CD4-positive, alpha-beta T cell treated with Interleukin-2 at 100 ng/mL for 4 hours (primary cell): ENCODE measurements around the gene L3MBTL3.
"Not testable (repeated sequence)": the region's sequence is repeated elsewhere in the genome, so short reads cannot be mapped to it uniquely, and the experiment has no call there.

Experiments
- DNase-seq: peaks from one replicate; pipeline ENCODE4 v3.0.0-alpha.2; 2020; ENCODE audit warnings: low spot score

L3MBTL3 gene

DNA sequence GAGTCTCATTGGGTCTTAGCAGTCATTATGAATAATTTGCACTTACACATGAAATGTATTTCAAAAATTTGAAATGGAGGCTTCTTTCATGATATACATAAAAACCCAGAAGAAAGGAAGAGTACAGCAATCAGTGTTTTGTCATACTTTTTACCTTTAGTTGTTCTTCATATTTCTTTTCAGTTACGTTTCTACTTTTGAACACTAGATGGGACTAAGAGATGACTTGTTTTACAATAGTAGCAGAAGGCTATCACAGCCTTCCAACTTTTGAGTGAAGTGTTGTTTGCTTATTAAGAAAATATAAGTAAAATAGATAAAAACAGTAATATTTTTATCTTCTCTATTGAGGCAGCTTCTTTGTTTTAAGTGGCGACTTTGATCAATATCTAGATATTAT lies 58.1 kb downstream of the L3MBTL3 start:
- DNase-seq: peak; percentile 19

DNA sequence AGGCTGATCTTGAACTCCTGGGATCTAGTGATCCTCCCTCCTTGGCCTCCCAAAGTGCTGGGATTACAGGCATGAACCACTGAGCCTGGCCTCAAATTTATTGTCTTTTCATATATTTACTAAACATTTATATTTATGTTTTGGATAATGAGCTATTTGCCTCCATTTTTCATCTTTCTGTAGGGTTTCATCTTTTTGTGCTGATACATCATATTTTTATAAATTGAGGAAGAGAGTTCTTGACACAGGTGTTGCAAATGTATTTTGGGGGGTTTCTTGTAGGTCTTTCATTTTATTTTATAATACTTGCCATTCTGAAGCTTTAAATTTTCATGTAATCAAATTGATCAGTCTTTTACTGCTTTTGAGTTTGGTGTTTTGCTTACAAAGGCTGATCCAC lies 72.4 kb downstream of the L3MBTL3 start:
- no peak for DNase-seq

DNA sequence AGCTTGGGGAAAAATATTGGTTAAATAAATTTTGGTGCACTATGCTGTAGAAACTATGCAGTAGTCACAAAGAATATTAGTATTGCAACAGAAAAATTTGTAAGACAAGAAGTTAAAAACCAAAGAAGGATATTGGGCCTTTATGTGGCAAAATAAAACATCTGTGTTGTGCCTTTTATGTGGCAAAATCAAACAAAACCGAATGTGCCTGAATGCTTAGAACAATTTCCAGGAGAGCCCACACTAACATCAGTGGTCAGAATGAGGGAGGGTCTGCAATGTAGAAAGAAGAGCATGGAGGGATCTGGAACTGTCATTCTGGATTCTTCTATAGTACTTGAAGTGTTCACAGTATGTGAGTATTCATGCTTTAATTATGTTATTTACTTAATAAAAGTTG lies 75.2 kb downstream of the L3MBTL3 start:
- DNase-seq: no peak

DNA sequence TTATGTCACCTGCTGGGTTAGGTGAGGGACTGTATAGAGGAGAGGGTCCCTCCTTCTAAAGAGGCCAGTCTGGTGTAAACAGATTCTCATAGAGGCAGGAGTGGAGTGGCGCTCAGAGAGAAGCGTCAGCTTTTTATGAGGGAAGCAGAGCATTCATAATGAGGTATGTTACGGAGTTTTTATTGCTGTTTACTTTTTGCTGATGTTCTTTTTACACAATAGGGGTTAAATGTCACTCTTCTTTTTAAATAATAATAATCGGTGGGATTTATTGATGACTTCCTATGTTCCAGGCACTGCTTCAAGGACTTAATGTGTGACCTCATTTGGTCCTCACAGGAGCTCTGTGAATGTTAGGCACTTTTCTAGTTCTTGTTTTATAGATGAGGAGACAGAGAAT lies 79.9 kb downstream of the L3MBTL3 start:
- DNase-seq: no peak

DNA sequence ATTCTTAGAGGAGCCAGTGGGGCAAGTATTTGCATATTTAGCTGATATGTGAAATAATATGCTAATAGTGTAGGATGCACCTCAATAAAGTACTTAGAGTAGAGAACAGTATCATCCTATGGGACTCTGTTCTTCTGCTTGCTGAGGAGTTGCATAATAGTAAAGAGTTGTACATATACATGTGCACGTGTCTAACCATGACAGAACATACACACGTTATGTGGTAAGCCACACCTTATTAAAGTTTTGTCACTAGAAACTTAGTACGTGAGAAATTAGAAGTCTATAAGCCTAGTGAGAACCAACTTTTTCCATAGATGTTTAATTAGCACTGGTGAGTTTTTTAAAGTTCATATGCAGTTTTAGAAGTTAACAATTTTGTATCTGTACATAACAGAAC lies 80.7 kb downstream of the L3MBTL3 start:
- DNase-seq: no peak

DNA sequence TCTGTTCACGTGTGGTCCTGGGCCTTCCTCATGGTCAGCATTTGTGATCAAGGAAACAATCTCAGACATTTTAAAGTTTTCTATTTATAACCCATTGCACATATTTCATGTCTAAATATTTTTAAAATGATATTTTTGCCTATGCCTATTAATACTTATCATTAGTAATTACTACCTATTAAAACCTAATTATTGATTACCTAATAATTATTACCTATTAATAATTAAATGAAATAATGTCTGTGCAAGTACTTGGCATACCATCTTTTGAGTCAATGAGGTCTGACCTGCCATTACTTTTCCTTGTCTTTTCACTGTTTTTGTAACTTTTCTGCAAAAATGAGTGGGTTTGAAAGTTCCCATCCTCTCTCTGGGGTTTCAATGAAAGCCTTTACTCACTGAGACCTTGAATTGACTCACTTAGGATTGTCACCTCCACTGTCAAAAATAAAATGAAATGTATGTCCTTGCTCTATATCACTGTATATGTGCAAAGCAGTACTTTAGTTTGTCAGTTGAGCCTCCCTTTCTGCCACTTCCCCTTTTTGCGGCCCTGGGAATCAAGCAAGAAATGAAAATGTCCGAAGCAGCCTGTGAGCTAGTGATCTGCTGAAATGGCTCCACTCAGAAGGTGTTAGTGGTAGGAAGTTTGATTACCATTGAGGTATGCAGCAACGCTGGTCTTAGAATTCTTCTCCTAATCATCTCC lies 87.8 kb downstream of the L3MBTL3 start:
- no peak for DNase-seq

DNA sequence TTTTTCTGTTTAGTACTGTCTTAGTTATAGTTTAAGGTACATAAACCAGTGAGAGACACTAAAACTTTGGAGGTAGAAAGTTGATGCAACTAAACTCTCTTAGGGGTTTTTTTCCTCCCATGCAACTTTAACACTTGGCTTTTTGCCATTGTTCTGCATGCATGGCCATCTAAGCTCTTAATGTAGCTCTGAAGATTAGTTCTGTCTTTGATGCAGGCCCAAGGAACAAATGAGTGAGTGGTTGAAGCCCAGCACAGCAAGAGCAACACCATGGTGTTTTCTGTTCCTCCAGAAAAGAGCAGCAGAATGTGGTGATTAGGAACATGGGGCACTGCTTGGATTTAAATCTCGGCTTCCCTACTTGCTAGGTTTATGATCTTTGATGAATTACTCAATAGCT lies 89.3 kb downstream of the L3MBTL3 start:
- no peak for DNase-seq

DNA sequence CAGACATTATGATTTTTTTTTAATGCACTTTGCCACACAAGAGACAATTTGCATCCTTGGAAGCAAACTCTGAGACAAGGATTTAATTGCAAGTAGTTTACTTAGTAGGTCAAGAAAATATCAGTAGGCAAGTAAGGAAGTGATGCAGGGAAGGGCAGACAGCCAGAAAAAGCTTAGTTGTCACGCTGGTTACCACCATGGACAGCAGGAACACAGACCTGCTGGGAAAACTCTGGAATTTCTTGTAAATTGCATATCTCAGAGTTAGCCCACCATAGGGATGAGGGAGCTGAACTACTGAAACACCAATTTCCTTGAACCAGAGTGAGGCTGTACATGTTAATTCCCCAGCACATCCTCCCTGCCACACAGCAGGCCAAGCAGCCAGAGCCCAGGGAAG lies 92.7 kb downstream of the L3MBTL3 start:
- no peak for DNase-seq

DNA sequence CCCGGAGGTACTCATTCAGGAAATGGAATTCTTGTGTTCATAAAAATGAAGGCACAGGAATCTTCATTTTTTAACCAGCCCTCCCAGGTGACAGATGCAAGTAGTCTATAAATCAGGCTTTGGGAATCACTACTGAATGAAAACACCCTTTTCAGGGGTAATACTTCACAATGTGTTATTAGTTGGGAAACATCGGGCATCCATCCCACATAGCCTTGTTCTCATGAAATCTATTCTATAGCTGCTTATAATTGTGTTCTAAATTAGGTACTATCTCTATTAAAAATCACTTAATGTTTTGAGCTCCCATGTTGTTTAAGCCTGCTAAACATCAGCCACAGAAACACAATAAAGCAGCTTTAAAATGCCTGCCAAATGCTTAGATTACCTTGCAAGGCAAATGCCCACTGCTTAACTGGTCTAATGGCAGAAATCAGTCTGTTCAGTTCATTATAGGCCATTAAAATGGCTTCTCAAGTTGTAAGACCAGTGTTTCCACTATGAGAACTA lies 94.9 kb downstream of the L3MBTL3 start:
- DNase-seq: no peak

DNA sequence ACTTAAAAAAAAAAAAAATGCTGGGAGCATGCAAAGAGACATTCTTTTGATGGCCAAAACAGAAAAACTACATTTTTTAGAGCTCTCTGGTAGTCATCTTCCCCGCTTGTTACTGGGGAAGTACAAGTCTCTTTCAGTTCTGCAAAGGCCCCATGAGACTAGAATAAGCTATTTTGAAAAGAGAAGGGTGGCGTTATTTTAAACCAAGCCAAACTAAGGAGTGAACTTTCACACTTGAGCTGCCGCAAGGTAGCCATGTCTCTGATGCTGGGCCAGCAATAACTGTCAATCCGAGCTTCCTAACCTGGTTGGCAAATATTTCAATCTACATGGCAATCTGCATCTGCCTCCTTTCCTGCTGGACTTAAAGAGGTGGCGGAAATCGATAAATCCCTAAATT lies 96.7 kb downstream of the L3MBTL3 start:
- no peak for DNase-seq

DNA sequence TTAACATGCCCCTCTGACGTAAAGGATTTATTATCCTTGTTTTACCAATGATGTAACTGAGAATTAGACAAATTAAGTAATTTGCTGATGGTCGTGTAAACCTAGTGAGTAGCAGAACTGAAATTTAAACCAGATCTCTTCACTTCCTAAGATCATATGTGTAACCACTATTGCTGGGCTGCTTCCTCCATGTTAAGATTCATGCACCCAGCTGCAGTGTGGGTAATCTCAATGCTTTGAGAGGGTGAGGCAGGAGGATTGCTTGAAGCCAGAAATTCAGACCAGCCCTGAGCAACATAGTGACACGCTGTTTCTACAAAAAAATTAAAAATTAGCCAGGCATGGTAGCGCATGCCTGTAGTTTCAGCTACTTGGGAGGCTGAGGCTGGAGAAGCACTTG lies 97.9 kb downstream of the L3MBTL3 start:
- DNase-seq: no peak

DNA sequence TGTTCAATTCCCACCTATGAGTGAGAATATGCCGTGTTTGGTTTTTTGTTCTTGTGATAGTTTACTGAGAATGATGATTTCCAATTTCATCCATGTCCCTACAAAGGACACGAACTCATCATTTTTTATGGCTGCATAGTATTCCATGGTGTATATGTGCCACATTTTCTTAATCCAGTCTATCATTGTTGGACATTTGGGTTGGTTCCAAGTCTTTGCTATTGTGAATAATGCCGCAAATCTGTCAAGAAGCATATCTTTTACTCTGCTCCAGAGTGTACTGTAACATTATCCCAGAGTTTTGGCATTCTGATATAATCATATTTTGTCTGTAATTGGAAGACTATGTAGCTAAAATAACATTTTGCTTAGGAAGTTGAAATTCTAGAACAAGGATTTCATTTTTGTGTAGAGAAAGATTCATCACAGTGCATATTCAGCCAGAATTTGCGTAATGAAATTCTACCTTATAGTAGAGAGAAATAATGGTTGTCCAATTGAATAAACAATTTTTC lies 98.9 kb downstream of the L3MBTL3 start:
- not testable (repeated sequence) for DNase-seq

DNA sequence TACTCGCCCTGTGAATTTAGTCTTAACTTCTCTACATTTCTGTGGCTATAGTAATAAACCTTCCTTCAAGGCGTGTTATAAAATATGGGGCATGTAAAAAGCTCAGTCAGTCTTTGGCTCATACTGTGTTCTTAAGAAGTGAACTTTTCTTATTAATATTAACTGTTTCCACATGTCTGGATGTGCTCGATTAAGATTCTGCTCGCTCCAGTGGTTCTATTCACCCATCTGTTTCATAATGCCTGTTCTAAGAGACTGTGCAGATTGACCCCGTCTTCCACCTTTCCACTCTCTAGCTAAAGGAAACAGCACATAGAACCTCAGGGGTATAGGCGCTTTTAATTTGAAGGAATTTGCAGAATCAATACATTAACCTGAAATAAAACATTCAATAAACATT lies 99.9 kb downstream of the L3MBTL3 start:
- no peak for DNase-seq

DNA sequence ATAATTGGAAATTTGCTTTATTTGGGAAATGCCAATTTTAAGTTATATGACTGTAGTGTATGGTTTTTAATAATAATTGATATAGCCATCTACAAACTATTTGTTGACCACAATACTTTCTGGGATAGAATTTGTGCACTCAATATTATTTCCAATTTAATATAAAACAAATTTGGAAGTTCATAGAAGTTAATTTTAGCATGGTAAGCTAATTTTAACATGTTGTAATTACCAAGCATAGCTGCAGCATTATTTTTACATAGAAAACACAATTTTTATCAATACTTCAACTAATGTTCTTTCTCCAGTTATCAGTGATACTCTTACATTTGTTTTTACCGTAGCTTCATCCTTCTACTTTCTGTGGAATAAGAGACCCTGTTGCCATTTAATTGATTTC lies 100.8 kb downstream of the L3MBTL3 start:
- no peak for DNase-seq

DNA sequence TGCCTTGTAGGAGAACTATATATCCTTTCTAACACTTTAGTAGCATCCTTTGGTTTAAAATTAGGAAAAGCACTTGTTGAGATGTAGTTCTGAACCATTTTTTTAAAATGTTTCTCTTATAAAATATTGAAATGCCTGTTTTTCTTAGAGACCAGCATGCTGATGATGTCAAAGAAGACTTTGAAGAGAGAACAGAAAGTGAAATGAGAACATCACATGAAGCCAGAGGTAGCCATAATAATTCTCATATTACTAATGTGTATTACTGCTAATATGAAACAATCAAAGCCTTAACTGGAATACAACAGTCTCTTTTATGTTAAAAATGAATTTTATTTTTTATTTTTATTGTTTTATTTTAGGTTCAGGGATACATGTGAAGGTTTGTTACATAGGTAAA lies 102.3 kb downstream of the L3MBTL3 start:
- DNase-seq: no peak

DNA sequence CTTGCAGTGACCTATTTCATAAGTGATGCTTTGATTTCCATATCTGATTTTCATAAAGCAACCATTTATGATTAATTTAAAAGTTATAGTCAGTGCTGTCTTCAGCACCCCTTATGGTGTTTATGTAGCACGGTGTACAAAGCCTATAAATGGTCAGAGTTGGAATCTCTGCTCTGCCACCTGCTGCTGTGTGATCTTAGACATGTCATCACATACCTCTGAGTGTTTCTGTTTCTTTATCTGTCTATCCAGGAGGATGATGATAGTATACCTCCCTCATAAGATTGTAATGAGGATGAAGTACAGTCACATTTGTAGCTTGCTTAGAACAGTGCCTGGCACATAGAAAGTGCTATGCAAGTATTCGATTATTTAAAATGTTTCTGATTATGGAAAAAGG lies 103.9 kb downstream of the L3MBTL3 start:
- no peak for DNase-seq

DNA sequence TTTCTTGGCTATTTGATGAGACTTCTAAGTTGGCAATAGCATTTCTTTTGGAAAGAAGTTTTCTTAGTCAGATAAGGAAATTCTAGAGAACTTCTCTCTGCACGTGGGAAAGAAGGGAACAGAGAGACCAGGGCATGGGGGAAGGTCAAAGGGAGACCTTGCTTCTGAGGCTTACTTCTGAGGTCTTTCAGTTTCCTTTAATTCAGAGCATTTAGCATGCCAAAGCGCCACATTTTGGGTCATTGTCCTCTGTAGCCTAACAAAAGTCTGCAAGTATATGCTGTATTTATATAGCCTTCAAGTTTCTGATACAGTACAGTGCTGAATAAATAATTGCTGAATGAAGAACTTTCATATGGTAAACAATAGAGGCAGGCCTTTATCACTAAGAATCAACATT lies 108.8 kb downstream of the L3MBTL3 start:
- no peak for DNase-seq

DNA sequence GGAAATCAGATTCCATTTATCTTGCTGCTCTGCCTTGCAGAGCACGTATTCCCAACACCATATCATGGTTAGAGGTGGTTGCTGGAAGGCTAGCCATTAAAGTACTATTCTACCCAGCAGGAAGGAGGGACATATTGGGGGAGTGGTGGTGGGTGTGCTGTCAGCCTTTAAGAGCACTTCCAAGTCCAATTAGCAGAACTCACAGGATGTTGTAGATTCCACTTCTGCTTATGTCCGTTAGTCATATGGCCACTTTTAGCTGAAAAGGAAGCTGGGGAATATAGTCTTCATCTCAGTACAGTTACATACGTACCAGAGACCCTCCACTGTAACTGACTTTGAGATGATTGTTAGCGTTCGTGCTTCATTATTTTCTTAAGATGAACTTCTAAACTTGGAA lies 109.9 kb downstream of the L3MBTL3 start:
- no peak for DNase-seq

DNA sequence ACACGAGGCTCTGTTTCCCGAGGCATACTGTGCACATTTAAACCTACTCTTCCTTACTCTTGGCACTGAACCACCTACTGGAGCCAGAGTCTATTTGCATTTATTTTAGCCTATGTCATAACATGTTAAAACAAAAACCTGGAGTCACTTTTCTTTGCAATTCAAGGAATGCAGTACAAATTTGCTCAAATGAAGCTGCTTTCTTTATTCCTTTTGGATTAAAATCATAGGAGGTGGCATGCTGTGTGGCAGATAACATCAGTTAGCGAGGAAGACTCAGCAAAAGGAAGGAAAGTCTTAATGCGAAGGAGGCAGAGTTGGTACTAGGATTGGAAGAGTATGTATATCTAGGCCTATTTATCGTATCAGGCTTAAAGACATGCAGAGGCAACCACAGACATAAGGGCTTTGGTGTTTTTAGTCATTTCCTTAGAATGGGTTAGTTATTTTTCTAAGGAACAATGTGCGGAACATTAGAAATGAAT lies 111.4 kb downstream of the L3MBTL3 start:
- DNase-seq: no peak

DNA sequence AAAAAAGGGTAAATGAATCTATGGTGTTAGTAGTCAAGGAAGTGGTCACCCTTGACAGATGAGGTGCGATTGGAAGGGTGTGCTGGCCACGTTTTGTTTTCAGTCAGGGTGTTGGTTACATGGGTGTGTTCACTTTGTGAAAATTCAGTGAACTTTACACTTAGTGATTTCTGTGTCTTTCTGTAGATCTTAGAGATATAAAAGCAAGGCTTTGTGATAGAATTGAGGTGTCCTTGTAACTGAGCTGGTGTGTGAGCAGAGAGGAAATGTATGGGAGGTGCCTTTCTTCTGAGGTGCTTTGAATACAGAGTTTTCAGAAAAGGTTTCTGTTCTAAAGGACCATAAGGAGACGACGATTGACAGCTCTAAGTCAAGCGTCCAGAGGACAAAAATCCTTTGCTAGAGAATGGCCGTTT lies 113.9 kb downstream of the L3MBTL3 start:
- peak; percentile 86 for DNase-seq

DNA sequence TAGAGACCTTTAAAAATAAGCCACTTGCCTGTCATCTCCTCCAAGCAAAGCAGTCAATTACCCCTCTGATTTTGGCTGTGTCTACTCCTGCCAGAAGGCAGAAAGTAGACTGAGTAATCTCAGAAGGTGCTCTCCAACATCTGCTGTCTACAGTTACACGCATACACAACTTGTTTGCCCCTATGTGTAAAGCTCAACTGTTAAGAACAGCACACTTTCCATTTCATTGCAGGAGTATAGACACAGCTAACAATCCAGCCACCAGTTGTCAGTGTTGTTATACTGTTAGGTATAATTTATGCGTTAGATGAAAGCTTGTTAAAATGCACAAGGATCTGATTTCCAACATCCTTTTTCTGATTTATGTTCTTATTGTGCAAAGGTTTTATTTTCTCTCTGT lies 116.2 kb downstream of the L3MBTL3 start:
- peak; percentile 33 for DNase-seq

DNA sequence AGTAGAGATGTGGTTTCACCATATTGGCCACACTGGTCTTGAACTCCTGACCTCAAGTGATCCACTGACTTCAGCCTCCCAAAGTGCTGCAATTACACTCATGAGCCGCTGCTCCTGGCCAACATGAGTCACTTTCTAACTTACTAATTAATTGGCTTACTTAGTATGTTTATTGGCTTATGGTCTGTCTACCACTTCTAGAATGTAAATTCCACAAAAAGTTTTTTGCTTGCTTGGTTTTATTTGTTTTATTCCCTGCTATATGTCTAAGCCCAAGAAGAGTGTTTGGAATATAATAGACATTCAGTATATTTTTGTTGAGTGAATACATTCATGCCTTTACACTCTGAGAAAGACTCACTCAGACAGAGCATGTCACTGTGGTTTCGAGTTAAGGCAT lies 118.4 kb downstream of the L3MBTL3 start:
- DNase-seq: no peak

DNA sequence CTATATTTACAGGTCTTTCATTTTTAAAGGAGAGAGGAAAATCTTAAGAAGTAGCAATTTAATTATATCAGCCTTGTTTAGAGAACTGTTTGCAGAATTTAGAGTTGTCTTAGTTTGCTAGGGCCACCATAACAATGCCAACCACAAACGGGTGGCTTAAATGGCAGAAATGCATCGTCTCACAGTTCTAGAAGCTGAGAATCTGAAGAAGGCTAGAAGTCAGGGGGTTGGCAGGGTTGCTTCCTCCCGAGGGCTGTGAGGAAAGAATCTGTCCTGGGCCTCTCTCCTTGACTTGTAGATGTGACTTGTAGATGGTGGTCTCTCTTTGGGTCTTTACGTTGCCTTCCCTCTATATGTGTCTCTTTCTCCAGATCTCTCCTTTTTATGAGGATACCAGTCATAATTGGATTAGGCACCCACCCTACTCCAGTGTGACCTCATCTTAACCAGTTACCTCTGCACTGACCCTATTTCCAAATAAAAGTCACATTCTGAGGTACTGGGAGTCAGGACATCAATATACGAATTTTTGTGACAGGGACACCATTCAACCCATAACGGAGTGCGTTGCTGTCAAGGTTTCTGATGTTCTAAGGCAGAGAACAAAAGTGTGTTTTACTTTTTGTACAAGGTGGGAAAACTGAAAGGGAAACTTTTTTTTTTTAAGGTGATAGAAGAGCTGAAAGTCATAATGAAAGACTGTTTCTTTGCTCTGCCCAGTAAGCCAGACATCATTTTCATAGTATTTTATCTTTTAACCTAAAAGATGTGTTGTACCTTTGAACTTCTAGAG lies 119.9 kb downstream of the L3MBTL3 start:
- DNase-seq: peak; percentile 18
